HG03064 (cell line): ENCODE data around the gene CIZ1.

Experiments
- ATAC-seq: cut with Tn5 transposase; IDR thresholded peaks from one replicate; pipeline ENCODE4 v1.9.1; 2021; ENCODE audit warnings: low read depth; ENCODE audit not compliant: unreplicated experiment

Gene CIZ1

DNA sequence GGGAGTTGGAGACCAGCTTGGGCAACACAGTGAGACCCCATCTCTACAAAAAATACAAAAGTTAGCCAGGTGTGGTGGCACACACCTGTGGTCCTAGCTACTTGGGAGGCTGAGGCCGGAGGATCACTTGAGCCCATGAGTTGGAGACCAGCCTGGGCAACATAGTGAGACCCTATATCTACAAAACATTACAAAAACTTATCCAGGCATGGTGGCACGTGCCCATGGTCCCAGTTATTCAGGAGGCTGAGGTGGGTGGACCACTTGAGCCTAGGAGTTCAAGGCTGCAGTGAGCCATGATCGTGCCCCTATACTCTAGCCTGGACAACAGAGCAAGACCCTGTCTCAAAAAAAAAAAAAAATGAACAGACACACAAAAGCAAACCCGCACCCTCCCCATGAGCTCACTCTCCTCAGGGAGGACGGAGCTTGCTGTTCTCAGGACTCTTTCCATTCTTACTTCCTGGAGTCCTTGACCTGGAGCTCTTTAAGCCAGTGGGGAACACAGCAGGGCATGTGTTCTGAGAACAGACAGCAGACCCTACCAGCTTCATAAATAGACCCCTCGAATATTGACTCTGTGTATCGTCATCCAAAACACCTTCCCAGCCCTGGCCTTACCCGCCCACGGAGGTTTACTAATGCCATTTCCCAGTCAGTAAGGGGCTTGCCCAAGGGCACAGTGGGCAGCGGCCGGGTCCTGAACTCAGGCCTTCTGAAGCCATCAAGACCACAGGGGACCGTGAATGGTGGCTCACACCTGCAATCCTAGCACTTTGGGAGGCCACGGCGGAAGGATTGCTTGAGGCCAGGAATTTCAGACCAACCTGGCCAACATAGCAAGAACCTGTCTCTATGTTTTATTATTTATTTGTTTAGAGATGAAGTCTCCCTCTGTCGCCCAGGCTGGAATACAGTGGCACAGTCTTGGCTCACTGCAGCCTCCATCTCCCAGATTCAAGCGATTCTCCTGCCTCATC lies 75.0 kb downstream of the CIZ1 start:
- ATAC-seq, result no peak
